ENCODE results near the gene NR3C2. TPM values are rescaled to one million over a fixed set of nuclear protein-coding genes. Genes with fewer than 3 reads are reported as not detected.

The NR3C2 gene
- total and polyA plus RNA-seq, 2 of the 4 experiments (the other 2 are of a cell fraction) = 1.1 to 2.3 TPM

DNA sequence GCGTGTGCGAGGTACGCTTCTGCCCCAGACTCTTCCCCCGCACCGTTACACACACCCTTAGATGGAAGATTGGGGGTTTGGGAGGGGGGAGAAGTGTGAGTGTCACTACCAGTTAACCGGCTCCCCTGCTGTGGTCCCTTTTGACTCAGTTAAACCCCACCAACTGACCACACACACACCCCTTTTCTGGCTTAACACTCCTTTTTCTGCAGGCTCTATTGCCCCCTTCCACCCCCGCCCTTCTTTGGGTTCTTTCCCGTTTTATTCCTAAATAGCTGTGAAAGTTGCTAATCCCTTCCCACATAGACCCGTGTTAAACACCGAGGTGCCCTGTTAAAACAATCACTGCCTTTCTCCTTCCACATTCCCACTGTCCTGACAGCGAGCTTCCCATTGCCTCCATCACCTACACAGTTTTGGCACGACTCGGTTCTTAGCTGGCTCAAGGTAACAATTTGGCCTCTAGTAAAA, 3.7 kb upstream of the NR3C2 start:
- H3K27ac ChIP-seq (ENCODE audit: insufficient read depth, low read length) = no peak overlapping the region
- ChIA-PET CTCF (no interaction called here), POLR2A (ENCODE audit: unreplicated experiment) (no interaction called here)
- peak overlapping the region; percentile 50 for H3K4me3 ChIP-seq (ENCODE audit: insufficient read depth, low read depth, low read length)
- in situ Hi-C loops (cut with MboI; ENCODE audit: low sequenced_read_pairs) (no loop called here), intact Hi-C loops (cut with micrococcal nuclease) (loop anchor here (2.0 to 5.0 kb wide), 2 partner anchors 513 to 1451 kb away; no protein-coding TSS in a partner anchor), dilution Hi-C loops (cut with HindIII; ENCODE audit: low sequenced_read_pairs, unreplicated experiment) (no loop called here)
- H2BK15ac ChIP-seq (ENCODE audit: low read depth, low read length) = no peak overlapping the region
- H3K56ac ChIP-seq (ENCODE audit: extremely low read depth, insufficient read depth, low read length) = no peak overlapping the region
- H2BK20ac ChIP-seq (ENCODE audit: low read depth, low read length) = no peak overlapping the region
- H4K91ac ChIP-seq (ENCODE audit: insufficient read depth, low read depth, low read length) = no peak overlapping the region
- no peaks in the 10 kb centered on the region for H3K9me1 ChIP-seq (ENCODE audit: insufficient read depth, low read length)
- no peaks in the 10 kb centered on the region for H3K9me3 ChIP-seq (ENCODE audit: control insufficient read depth, insufficient read depth, low read length)
- peak overlapping the region; percentile 7 for H2AK9ac ChIP-seq (replicated peaks; ENCODE audit: low read depth, low read length, poor library complexity)
- H3K23ac ChIP-seq (ENCODE audit: low read depth, low read length) = no peak overlapping the region
- H3K4ac ChIP-seq (ENCODE audit: low read depth, low read length) = no peak overlapping the region
- no peak overlapping the region for H2BK120ac ChIP-seq (ENCODE audit: low read depth, low read length)
- H3K14ac ChIP-seq (replicated peaks; ENCODE audit: low read depth, low read length) = no peak overlapping the region
- no peaks in the 10 kb centered on the region for H3K79me1 ChIP-seq (ENCODE audit: low read depth in 1 of 2, low read length in 2 of 2)
- TF ChIP-seq CEBPB (IDR thresholded peaks at IDR 0.05; ENCODE audit: low read depth, low read length) (no peak), CHD1 (IDR thresholded peaks at IDR 0.05; ENCODE audit: low read depth, low read length) (no peak), RCOR1 (IDR thresholded peaks at IDR 0.05; ENCODE audit: insufficient replicate concordance, low read length) (no peak), RFX5 (IDR thresholded peaks at IDR 0.05; ENCODE audit: low read depth, low read length) (no peak), BHLHE40 (IDR thresholded peaks at IDR 0.05; ENCODE audit: low read depth, low read length) (no peak), SMC3 (IDR thresholded peaks at IDR 0.05; ENCODE audit: low read depth, low read length) (no peak), RAD21 (IDR thresholded peaks at IDR 0.05; ENCODE audit: low read length) (no peak)
- TF ChIP-seq, protein P1, sequence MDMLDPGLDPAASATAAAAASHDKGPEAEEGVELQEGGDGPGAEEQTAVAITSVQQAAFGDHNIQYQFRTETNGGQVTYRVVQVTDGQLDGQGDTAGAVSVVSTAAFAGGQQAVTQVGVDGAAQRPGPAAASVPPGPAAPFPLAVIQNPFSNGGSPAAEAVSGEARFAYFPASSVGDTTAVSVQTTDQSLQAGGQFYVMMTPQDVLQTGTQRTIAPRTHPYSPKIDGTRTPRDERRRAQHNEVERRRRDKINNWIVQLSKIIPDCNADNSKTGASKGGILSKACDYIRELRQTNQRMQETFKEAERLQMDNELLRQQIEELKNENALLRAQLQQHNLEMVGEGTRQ (IDR thresholded peaks at IDR 0.05; ENCODE audit: low read depth, low read length) = no peak
- H4K8ac ChIP-seq (ENCODE audit: low read depth in 2 of 2, low read length in 2 of 2) = no peak overlapping the region
- H2AFZ ChIP-seq (replicated peaks; ENCODE audit: low read length, poor library complexity) = peak overlapping the region; percentile 87
- ATAC-seq (ENCODE audit: low read depth) (no peak), DNase-seq (no peak)
- H3K4me2 ChIP-seq (ENCODE audit: low read depth, low read length) = peak overlapping the region; percentile 79
- no peaks in the 10 kb centered on the region for H4K20me1 ChIP-seq (ENCODE audit: insufficient read depth, low read length)
- H3K18ac ChIP-seq (ENCODE audit: low read depth, low read length) = no peak overlapping the region
- no CpG with 5 or more reads among the region's 13 CpGs for WGBS, 2 experiments (ENCODE audit: extremely low coverage in 2 of 2, insufficient read length in 1 of 2)
- no TSS peak for BruUV-seq (replicated peaks)
- no peak overlapping the region for H3K9ac ChIP-seq (ENCODE audit: low read depth, low read length)
- no peak overlapping the region for H4K5ac ChIP-seq (ENCODE audit: low read depth, low read length)
- peaks cover 38% of the 10 kb centered on the region for H3K27me3 ChIP-seq (ENCODE audit: control insufficient read depth, insufficient read depth, low read length)
- no peaks in the 10 kb centered on the region for H3K4me1 ChIP-seq (ENCODE audit: control insufficient read depth, insufficient read depth, low read length)
- H3K36me3 ChIP-seq (ENCODE audit: control insufficient read depth, insufficient read depth, low read length) = no peaks in the 10 kb centered on the region
- H2BK5ac ChIP-seq (ENCODE audit: low read depth, low read length, poor library complexity, severe bottlenecking) = no peak overlapping the region
- H2AK5ac ChIP-seq (ENCODE audit: low read depth, low read length) = no peak overlapping the region

All from IMR-90 (cell line).